ENCODE data around the gene TOLLIP. TPM values are rescaled to one million over a fixed set of nuclear protein-coding genes. Genes with fewer than 3 reads are reported as not detected.

The TOLLIP gene
- total and polyA plus RNA-seq, 9 of the 15 experiments (the other 6 are each of a cell fraction or from before 2014, with no cell fraction given) = 0.23 to 22.8 (median 7.1) TPM

GRCh38 chr11:1283091-1283511 lies 26.3 kb downstream of the TOLLIP start (continued):
- TF ChIP-seq ZBTB40 (IDR thresholded peaks at IDR 0.05) (no peak), ZBTB40 (CRISPR knock-in tag; IDR thresholded peaks at IDR 0.05) (no peak), ZNF511 (CRISPR knock-in tag; IDR thresholded peaks at IDR 0.05) (no peak), NFXL1 (CRISPR knock-in tag; IDR thresholded peaks at IDR 0.05) (no peak), TSC22D4 (tag; IDR thresholded peaks at IDR 0.05) (no peak), NFE2L1 (tag; IDR thresholded peaks at IDR 0.05; ENCODE audit: borderline replicate concordance, low read depth) (no peak)

Data from K562 (cell line).